Natural killer cell (primary cell): Measurements from ENCODE around the gene CEBPG. TPM values are rescaled to one million over a fixed set of nuclear protein-coding genes. Genes with fewer than 3 reads are reported as not detected.

Experiments
- ATAC-seq, 3 donors: fragments of 150-1000 bp in 2 of 3; fragments of 200-7000 bp in 1 of 3; cut with Tn5 transposase; 1 replicate in 1 of 3; 2 replicates in 2 of 3; pipeline ENCODE4 v1.10.0; 2021; ENCODE audit warnings: mild to moderate bottlenecking in 2 of 3, moderate library complexity in 2 of 3
- DNase-seq, 2 donors: peaks; one replicate each; pipeline versions ENCODE4 v3.0.0 to v3.0.0-alpha.2; 2013 to 2021; ENCODE audit warnings: mixed read lengths in 1 of 2
- H3K27ac ChIP-seq: one replicate; pipeline ENCODE4 v1.5.1; 2013; ENCODE audit warnings: mild to moderate bottlenecking, low read length
- H3K27me3 ChIP-seq: one replicate; pipeline ENCODE4 v1.6.1; 2013; ENCODE audit warnings: low read length; ENCODE audit not compliant: control insufficient read depth, insufficient read depth
- H3K36me3 ChIP-seq: one replicate; pipeline ENCODE4 v1.6.1; 2013; ENCODE audit warnings: low read length; ENCODE audit not compliant: control insufficient read depth, insufficient read depth
- H3K4me1 ChIP-seq: one replicate; pipeline ENCODE4 v1.6.1; 2013; ENCODE audit warnings: low read length; ENCODE audit not compliant: control insufficient read depth, insufficient read depth
- H3K4me3 ChIP-seq: one replicate; pipeline ENCODE4 v1.5.1; 2013; ENCODE audit warnings: low read length
- H3K9me3 ChIP-seq: one replicate; pipeline ENCODE4 v1.6.1; 2013; ENCODE audit warnings: low read length; ENCODE audit not compliant: control insufficient read depth, insufficient read depth
- H3K27ac Mint-ChIP-seq, 2 donors: one replicate each; pipeline ENCODE4 v1.8.0; 2022; ENCODE audit warnings: mild to moderate bottlenecking in 2 of 2, mixed read lengths in 2 of 2, moderate library complexity in 1 of 2
- H3K27me3 Mint-ChIP-seq, 2 donors: one replicate each; pipeline ENCODE4 v1.8.0; 2022; ENCODE audit warnings: low read depth in 2 of 2, mixed read lengths in 2 of 2
- H3K36me3 Mint-ChIP-seq: one replicate; pipeline ENCODE4 v1.8.0; 2022; ENCODE audit warnings: mixed read lengths
- H3K4me1 Mint-ChIP-seq, 2 donors: one replicate each; pipeline ENCODE4 v1.8.0; 2022; ENCODE audit warnings: mixed read lengths in 2 of 2
- H3K4me3 Mint-ChIP-seq: one replicate; pipeline ENCODE4 v1.8.0; 2022; ENCODE audit warnings: mild to moderate bottlenecking, moderate library complexity, mixed read lengths
- H3K9me3 Mint-ChIP-seq, 2 donors: one replicate each; pipeline ENCODE4 v1.8.0; 2022; ENCODE audit warnings: mixed read lengths in 2 of 2
- WGBS: methylation state at CpG from one replicate; pipeline ENCODE4 v1.1.7; 2013; ENCODE audit warnings: missing lambda C conversion rate; ENCODE audit not compliant: insufficient coverage; 5-methylcytosine and 5-hydroxymethylcytosine counted together
- intact Hi-C: fragments of 100-400 bp; cut with micrococcal nuclease; formaldehyde crosslinking; loops from one replicate; pipeline ENCODE4 v1.14.2; 2022
- total RNA-seq, 4 donors: library from RNA; stranded (reverse); fragments of 120-200 nt in 1 of 4; gene quantifications; one replicate each; pipeline versions ENCODE4 v1.2.3 to v1.2.4, GENCODE V29; 2013 to 2022
- TF ChIP-seq, protein P1 (sequence below): fragments of 200-600 bp; IDR thresholded peaks from one replicate; pipeline ENCODE4 v1.8.0; 2022; ENCODE audit warnings: antibody characterized with exemption

Gene CEBPG
- 10 to 100 TPM; 22.3 to 28.1 (median 23.9) TPM for total RNA-seq
- 23.2 TPM for total RNA-seq (2013)

DNA sequence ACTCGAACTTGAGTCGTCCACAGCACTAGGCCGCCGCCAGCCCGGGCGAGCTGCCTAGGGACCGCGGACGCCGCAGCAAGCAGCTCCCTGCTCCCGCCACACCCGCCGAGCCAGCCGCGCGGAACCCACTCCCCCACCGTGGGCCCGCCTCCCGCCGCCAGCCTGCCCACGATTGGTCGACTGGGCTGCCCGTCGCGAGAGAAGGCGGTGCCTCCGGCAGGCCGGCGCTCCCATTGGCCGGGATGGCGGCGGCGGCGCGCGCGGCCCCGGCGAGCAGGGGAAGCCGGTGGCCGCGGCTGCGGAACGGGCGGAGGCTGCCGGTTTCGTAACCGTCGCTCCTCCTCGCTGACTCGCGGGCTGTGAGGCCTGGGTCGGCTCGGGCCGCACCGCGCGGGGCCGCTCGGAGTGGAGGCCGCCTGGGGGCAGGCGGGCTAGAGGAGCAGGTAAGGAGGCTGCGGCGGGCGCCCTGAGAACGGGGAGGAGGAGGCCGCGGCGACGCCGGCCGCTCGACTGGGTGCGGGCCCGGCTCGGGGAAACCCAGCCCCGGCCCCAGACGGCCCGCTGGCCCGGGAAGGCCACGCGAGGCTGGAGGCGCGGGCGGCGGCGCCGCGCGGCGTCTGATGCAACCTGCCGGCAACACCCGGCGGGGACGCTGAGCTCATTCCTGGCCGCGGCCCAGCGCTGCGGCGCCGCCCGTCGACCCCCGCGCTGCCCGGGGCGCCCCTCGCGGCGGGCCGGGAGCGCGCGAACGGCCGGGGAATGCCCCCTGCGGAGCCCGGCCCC, at the start of gene CEBPG:
Gene CEBPG (plus strand): TSS at position 257 of the 783 bp plus-strand sequence. CDS start 5,531 bp downstream, outside the sequence.
- H3K4me1 Mint-ChIP-seq: peaks cover 42 to 45% of the 10 kb centered on the region in 2 donors
- TF ChIP-seq, protein P1, sequence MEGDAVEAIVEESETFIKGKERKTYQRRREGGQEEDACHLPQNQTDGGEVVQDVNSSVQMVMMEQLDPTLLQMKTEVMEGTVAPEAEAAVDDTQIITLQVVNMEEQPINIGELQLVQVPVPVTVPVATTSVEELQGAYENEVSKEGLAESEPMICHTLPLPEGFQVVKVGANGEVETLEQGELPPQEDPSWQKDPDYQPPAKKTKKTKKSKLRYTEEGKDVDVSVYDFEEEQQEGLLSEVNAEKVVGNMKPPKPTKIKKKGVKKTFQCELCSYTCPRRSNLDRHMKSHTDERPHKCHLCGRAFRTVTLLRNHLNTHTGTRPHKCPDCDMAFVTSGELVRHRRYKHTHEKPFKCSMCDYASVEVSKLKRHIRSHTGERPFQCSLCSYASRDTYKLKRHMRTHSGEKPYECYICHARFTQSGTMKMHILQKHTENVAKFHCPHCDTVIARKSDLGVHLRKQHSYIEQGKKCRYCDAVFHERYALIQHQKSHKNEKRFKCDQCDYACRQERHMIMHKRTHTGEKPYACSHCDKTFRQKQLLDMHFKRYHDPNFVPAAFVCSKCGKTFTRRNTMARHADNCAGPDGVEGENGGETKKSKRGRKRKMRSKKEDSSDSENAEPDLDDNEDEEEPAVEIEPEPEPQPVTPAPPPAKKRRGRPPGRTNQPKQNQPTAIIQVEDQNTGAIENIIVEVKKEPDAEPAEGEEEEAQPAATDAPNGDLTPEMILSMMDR: no peak
- peaks cover 25% of the 10 kb centered on the region for H3K4me1 ChIP-seq
- H3K9me3 ChIP-seq: no peaks in the 10 kb centered on the region
- peak; percentile 95 to 98 for DNase-seq
- peak; percentile 89 to 96 (median 90) for ATAC-seq
- peak within 1 kb of the TSS; percentile 92 for H3K27ac ChIP-seq
- intact Hi-C loops: loop anchor here (1.0 to 2.0 kb wide), 2 partner anchors 71 to 196 kb away; partner anchors contain the start of gene CEBPA
- H3K36me3 Mint-ChIP-seq: no peaks in the 10 kb centered on the region
- peak within 1 kb of the TSS; percentile 86 for H3K4me3 ChIP-seq
- no peaks in the 10 kb centered on the region for H3K27me3 Mint-ChIP-seq
- WGBS: under 1% methylated on average over 118 of the region's 118 CpGs
- H3K4me3 Mint-ChIP-seq: peak within 1 kb of the TSS; percentile 88
- H3K27me3 ChIP-seq: no peaks in the 10 kb centered on the region
- no peaks in the 10 kb centered on the region for H3K9me3 Mint-ChIP-seq
- H3K27ac Mint-ChIP-seq: peak within 1 kb of the TSS; percentile 86 to 97
- no peaks in the 10 kb centered on the region for H3K36me3 ChIP-seq

DNA sequence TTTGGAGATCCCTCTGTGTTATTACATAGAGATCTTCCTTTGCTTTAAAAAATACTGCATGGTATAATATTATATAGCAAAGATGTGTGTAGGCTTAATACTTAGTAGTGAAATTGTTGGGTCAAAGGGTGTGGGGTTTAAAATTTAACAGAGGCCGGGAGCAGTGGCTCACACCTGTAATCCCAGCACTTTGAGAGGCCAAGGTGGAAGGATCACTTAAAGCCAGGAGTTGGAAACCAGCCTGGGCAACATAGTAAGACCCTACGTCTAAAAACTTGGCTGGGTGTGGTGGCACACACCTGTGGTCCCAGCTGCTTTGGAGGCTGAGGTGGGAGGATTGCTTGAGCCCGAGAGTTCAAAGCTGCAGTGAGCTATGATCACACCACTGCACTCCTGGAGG, 48.9 kb upstream of the CEBPG start:
- Mint-ChIP-seq H3K4me1 (peaks cover 0 to 2% of the 10 kb centered on the region in 2 donors), H3K36me3 (no peaks in the 10 kb centered on the region), H3K27me3 (peaks cover 12 to 16% of the 10 kb centered on the region in 2 donors), H3K27ac (no peak overlapping the region), H3K9me3 (no peaks in the 10 kb centered on the region), H3K4me3 (no peak overlapping the region)
- TF ChIP-seq, protein P1: no peak
- no peak for ATAC-seq
- DNase-seq: no peak
- Histone ChIP-seq H3K27ac (no peak overlapping the region), H3K36me3 (no peaks in the 10 kb centered on the region), H3K4me3 (no peak overlapping the region), H3K9me3 (no peaks in the 10 kb centered on the region), H3K27me3 (no peaks in the 10 kb centered on the region), H3K4me1 (peaks cover 5% of the 10 kb centered on the region)
- 99% methylated on average over 3 of the region's 3 CpGs for WGBS
- intact Hi-C loops: no loop called here

DNA sequence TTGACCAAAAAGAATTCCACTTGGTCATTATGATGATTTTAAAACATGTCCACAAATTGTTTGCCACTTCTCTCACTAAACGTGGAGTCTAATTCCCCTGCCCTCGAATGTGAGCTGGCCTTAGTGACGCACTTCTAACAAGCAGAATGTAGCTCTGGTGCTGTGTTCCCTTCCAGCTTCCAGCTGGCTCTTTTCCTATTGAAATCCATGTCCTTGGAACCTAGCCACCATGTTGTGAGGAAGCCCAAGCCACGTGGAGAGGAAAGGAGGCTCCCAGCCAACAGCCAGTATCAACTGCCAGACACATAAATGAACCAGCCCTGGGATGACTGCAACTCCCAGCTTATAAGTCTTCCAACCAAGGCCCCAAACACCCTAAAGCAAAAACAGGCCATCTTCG, 47.6 kb upstream of the CEBPG start:
- Mint-ChIP-seq H3K27me3 (peaks cover 0 to 14% of the 10 kb centered on the region in 2 donors), H3K27ac (no peak overlapping the region), H3K36me3 (no peaks in the 10 kb centered on the region), H3K4me3 (no peak overlapping the region), H3K9me3 (no peaks in the 10 kb centered on the region), H3K4me1 (peaks cover 0 to 5% of the 10 kb centered on the region in 2 donors)
- H3K27me3 ChIP-seq: no peaks in the 10 kb centered on the region
- H3K36me3 ChIP-seq: no peaks in the 10 kb centered on the region
- TF ChIP-seq, protein P1: no peak
- no peaks in the 10 kb centered on the region for H3K9me3 ChIP-seq
- DNase-seq: no peak
- WGBS: 83% methylated on average over 5 of the region's 5 CpGs
- no peak for ATAC-seq
- no peak overlapping the region for H3K4me3 ChIP-seq
- no peak overlapping the region for H3K27ac ChIP-seq
- intact Hi-C loops: no loop called here
- peaks cover 5% of the 10 kb centered on the region for H3K4me1 ChIP-seq
